BJ (cell line): Measurements from ENCODE around the gene MCC. TPM values are rescaled to one million over a fixed set of nuclear protein-coding genes. Genes with fewer than 3 reads are reported as not detected.

ENCODE experiments used
- CTCF ChIA-PET: fragments of 350-600 bp; formaldehyde crosslinking; extraction: SDS; loops from one replicate; lab custom pipeline; 2021; ENCODE audit warnings: antibody characterized with exemption, inconsistent platforms; lab: Yijun Ruan, JAX
- POLR2A ChIA-PET: fragments of 300-600 bp; sonication (Branson Sonifier 250); formaldehyde crosslinking; extraction: SDS; loops from one replicate; lab custom pipeline; 2021; ENCODE audit warnings: antibody characterized with exemption; lab: Charles Lee
- DNase-seq: peaks from one replicate; pipeline ENCODE4 v3.0.0-alpha.2; 2011; ENCODE audit warnings: low read depth
- H3K27me3 ChIP-seq: 2 replicates; pipeline ENCODE4 v1.6.0; 2011; ENCODE audit warnings: low read length; ENCODE audit not compliant: control insufficient read depth, insufficient read depth
- H3K36me3 ChIP-seq: 2 replicates; pipeline ENCODE4 v1.5.1; 2011; ENCODE audit warnings: low read length; ENCODE audit not compliant: control insufficient read depth, insufficient read depth
- H3K4me3 ChIP-seq: 2 replicates; pipeline ENCODE4 v1.5.1; 2011; ENCODE audit warnings: low read depth, mild to moderate bottlenecking, control low read depth, low read length
- polyA plus RNA-seq: library from polyadenylated mRNA; depleted of rRNA; stranded (reverse); fragments of >200 nt; gene quantifications from 2 replicates; pipeline ENCODE4 v1.2.3, GENCODE V29; 2011
- TF ChIP-seq, protein P1 (sequence below): IDR thresholded peaks from 2 replicates; pipeline ENCODE4 v1.5.1; 2011; ENCODE audit warnings: low read depth, mild to moderate bottlenecking, control low read depth, inconsistent platforms, low read length, moderate library complexity; ENCODE audit not compliant: insufficient read depth

MCC gene
- polyA plus RNA-seq, 1 experiment: 2.3 TPM

DNA sequence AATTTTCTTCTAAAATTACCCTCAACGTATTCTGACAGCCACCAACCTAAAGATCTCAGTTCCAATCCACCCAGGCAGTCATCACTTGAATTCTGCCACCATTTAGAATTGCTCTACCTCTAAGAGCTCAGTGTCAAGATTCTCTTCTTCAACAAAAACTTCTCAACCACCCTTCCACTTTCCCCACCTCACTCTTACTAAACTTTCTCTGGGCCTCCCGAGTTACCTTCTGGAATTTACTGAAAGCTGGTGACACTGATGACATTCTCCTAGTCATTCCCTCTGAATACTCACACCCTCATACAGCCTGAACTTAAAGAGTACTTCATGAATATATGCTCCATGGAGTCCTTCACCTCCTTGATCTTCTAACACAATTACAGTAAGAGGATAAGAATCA is 263.0 kb downstream of the MCC start:
- Histone ChIP-seq H3K27me3 (no peaks in the 10 kb centered on the region), H3K4me3 (no peak overlapping the region), H3K36me3 (no peaks in the 10 kb centered on the region)
- no peak for DNase-seq
- POLR2A ChIA-PET: no interaction called here
- CTCF ChIA-PET: interaction anchor here (0.5 kb wide), 1 partner anchor 91 kb away, joined by 3 read pairs; no protein-coding TSS in a partner anchor
- TF ChIP-seq, protein P1, sequence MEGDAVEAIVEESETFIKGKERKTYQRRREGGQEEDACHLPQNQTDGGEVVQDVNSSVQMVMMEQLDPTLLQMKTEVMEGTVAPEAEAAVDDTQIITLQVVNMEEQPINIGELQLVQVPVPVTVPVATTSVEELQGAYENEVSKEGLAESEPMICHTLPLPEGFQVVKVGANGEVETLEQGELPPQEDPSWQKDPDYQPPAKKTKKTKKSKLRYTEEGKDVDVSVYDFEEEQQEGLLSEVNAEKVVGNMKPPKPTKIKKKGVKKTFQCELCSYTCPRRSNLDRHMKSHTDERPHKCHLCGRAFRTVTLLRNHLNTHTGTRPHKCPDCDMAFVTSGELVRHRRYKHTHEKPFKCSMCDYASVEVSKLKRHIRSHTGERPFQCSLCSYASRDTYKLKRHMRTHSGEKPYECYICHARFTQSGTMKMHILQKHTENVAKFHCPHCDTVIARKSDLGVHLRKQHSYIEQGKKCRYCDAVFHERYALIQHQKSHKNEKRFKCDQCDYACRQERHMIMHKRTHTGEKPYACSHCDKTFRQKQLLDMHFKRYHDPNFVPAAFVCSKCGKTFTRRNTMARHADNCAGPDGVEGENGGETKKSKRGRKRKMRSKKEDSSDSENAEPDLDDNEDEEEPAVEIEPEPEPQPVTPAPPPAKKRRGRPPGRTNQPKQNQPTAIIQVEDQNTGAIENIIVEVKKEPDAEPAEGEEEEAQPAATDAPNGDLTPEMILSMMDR: no peak

DNA sequence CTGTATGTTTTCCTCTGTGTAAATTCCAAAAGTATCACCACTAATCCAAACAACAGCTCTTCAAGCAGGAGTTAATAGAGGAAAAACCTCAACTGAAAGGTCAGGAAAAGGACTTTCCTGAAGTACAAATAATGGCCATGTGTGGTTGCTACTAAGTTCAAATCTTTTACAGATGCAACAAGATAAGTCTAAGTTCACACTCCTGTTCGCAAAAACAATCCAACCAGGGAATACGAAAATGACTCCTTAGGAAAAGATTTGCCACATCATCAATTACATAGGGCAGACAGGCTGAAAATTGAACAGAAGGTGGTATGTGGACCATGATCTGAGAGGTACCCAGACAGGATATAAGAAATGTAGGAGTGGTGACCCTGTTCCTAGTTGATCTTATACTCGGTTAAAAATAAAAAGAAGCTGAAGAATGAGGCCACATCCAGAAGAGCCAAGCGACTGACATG is 263.6 kb downstream of the MCC start:
- Histone ChIP-seq H3K36me3 (no peaks in the 10 kb centered on the region), H3K27me3 (no peaks in the 10 kb centered on the region), H3K4me3 (no peak overlapping the region)
- ChIA-PET POLR2A (interaction anchor here (0.6 kb wide), 1 partner anchor 94 kb away, joined by 3 read pairs; no protein-coding TSS in a partner anchor), CTCF (interaction anchor here (0.5 kb wide), 1 partner anchor 91 kb away, joined by 3 read pairs; no protein-coding TSS in a partner anchor)
- no peak for DNase-seq
- TF ChIP-seq, protein P1: no peak

DNA sequence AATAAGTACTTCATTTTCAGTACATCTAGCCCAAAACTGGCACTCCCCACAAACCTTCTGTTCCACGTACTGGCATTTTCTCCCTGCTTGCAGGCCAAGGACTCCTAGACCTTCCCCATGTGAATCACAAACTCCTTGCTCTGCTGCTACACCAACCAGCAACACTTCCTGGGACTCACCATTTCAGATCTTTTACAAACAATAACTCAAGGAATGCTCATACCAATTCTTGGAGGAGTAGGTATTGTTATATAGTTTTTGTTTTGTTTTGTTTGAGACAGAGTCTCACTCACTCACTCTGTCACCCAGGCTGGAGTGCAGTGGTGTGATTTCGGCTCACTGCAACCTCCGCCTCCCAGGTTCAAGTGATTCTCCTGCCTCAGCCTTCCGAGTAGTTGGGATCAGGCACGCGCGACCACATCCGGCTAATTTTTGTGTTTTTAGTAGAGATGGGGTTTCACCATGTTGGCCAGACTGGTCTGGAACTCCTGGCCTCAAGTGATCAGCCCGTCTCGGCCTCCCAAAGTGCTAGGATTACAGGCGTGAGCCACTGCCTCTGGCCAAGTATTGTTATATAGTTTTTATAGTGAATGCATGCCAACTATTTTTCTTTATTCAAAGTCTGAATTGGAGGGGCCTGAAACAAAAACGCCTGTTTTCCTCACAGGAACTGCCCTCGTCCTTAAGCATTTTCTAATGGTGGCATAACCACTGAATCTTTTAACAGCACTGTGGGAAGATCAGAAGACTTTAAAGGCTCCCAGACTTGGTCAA is 264.2 kb downstream of the MCC start:
- no peak for DNase-seq
- H3K4me3 ChIP-seq: no peak overlapping the region
- ChIA-PET POLR2A (interaction anchor here (0.6 kb wide), 1 partner anchor 93 kb away, joined by 3 read pairs; no protein-coding TSS in a partner anchor), CTCF (no interaction called here)
- no peaks in the 10 kb centered on the region for H3K36me3 ChIP-seq
- no peaks in the 10 kb centered on the region for H3K27me3 ChIP-seq
- TF ChIP-seq, protein P1: no peak

DNA sequence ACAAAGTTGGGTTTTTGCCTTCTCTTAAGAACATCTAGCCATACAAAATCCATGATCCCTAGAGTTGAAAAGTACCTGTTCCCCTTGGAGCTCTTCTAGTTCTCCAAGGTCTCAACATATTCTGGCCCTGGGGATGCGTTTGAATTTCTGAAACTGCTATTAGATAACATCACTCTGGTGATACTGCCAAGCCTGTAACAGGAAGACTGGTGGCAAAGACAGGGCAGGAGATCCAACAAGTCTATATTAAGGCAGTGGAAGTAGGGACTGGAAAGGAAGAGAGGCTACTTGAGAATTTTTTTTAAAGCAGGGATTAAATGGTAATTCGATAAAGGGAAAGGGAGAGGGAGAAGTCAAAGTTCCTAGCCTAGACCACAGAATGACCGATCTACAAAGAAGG is 264.9 kb downstream of the MCC start:
- Histone ChIP-seq H3K27me3 (no peaks in the 10 kb centered on the region), H3K4me3 (no peak overlapping the region), H3K36me3 (no peaks in the 10 kb centered on the region)
- ChIA-PET CTCF (no interaction called here), POLR2A (no interaction called here)
- no peak for DNase-seq
- TF ChIP-seq, protein P1: no peak

DNA sequence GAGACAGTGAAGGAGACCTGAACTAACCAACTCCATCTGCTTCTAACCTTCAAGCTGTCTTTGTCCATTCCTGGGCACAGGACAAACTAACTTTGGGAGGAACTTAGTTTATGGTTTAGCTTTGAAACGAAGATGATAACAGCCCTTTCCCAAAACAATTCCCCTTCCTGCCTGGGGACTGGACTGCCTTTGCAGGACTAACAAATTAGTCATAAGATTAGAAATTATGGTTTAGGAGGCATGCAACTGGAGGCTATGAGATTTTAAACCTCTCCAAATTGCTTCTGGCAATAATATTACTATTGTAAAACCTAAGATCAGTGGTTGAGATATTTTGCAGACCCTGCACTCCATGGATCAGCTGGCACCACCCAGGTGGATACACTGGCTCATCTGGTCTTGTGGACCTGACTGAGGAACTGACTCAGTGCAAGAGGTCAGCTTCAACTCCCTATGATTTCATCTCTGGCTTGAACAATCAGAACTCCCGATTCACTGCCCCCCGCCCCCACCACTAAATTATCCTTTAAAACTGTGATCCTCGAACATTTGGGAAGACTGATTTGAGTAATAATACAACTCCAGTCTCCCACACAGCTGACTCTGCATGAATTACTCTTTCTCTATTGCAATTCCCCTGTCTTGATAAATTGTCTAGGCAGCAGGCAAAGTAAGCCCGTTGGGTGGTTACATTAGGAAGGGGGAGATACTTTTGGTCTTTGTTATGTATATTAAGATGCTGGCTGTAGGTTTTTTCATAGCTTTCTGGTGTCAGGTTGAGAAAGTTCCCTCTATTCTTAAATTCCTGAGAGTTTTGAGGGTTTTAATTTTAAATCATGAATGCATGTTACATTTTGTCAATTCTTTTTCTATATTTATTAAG is 266.7 kb downstream of the MCC start:
- no peak for DNase-seq
- CTCF ChIA-PET: no interaction called here
- Histone ChIP-seq H3K36me3 (no peaks in the 10 kb centered on the region), H3K27me3 (no peaks in the 10 kb centered on the region), H3K4me3 (no peak overlapping the region)
- TF ChIP-seq, protein P1: no peak
- POLR2A ChIA-PET: no interaction called here
